GM18505 (cell line): ENCODE data around the gene CEMIP.

Experiments
- ATAC-seq: cut with Tn5 transposase; IDR thresholded peaks from one replicate; pipeline ENCODE4 v1.9.1; 2021; ENCODE audit not compliant: unreplicated experiment
- POLR2A ChIP-seq: IDR thresholded peaks from 4 replicates; pipeline ENCODE4 v1.6.1; 2011; ENCODE audit warnings: borderline replicate concordance; ENCODE audit not compliant: insufficient read depth, insufficient read length; ENCODE audit errors: extremely low read depth

The CEMIP gene

DNA sequence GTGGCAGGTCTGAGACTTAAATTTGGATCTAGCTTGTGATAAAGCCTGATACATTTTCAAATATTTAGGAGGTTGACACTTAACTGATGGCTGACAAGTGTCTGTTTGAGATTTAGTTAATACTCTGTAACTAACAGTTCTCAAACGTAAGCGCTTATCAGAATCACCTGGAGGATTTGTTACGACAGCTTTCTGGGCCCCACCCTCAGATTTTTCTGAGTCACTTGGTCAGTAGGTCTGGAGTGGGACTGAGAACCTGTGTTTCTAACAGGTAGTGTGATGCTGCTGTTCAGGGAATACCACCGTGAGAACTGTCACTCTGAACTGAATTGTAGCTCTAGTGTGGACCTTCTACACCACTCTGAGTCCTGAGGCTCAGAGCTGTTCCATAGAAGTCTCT is 85.5 kb downstream of the CEMIP start:
- no peak for TF ChIP-seq POLR2A

DNA sequence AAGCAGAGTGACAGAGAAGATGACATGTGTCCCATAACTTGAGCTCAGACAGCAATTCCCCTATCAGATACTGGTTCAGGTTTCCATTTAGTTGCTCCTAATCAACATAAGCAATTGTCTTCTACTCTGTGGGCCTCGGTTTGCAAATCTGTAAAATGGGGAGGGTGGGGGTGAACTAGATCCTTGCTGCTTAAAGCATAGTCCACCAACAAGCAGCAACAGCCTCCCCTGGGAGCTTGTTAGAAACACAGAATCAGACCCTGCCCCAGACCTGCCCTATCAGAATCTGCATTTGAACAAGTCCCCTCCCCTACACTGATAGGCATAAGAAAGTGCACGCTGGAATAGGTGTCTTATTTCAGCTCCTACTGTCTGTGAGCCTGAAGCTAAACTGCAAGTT is 87.8 kb downstream of the CEMIP start:
- no peak for ATAC-seq
- TF ChIP-seq POLR2A: no peak

More for the DNA sequence above, 85.5 kb downstream of the CEMIP start:
- ATAC-seq: no peak

DNA sequence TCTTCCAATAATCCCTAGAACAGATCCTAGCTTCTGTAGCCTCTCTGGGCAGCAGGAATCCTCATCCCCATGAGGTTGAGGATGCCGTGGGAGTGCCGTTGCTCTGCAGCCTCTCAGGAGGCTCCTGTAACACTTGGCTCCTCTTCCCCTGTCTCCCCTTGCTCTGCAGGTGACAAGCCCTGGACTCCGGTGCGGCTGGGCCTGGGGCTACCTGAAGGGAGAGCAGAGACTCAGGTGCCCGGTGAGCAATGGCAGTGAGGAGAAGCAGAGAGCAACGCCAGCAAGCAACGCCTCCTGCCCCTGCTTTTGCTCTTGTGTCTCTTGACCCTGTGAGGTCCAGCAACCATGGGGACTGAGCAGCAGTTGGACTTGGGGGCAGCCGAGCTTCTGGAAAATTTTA is 91.2 kb downstream of the CEMIP start:
- TF ChIP-seq POLR2A: no peak
- ATAC-seq: no peak

DNA sequence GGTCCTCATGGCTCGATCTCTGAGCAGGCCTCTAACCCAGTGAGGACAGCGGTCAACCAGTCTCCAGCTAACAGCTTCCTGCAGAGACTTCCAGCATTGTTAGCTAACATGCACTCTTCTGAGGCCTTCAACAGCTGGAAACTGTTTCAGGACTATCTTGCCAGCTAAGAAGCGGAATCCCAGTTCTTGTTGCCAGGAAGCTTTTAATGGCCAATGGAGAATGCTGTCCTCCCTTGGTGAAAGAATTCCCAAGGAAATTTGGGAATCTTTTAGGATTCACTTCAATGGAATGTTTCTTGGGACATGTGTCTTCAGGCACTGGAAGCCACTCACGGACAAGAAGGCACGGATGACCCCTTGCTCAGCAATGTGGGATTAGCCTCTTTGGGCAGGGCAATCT is 91.7 kb downstream of the CEMIP start:
- TF ChIP-seq POLR2A: no peak
- no peak for ATAC-seq

DNA sequence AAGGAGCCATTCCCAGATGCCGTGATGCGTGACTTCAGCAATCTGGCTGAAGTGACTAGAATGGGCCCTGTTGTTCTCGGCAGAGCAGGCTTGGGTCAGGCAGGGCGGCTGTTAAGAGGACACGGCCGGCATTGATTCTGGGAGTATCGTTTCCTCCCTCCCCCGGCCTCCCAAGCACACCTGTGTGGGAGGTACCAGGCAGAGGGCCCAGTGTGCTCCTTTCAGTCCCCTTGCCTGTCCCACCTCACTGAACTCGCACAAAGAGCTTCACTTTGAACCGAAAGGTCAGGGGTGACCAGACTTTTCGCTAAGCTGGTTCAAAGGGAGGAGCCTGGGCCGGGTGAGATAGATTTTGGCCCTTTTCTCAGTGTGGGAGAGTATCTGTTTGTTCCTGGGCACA is 92.7 kb downstream of the CEMIP start:
- no peak for ATAC-seq
- no peak for TF ChIP-seq POLR2A

DNA sequence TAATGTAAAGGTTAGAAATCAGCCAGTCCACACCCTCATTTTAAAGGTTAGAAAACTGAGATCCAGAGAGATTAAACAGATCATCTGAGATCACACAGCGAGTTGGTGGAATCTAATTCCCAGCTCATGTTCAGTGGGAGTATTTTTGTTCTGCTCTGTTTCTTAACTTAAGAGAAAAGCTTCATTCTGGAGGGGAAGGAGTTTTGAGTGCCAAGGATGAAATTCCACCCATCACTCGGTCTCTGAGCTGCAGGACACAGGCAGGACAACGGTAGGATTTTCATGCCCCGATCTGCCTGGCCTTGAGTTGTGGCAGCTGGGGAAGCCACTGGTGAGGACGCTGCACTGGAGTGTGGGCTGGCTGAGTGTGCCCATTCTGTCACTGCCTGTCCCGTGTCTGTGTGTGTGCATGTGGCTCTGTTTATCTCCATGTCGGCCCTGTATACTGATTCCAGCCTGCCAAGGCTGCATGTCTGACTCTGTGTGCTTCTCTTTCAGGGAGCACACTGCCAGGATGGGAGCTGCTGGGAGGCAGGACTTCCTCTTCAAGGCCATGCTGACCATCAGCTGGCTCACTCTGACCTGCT is 94.3 kb downstream of the CEMIP start:
- no peak for TF ChIP-seq POLR2A
- no peak for ATAC-seq

DNA sequence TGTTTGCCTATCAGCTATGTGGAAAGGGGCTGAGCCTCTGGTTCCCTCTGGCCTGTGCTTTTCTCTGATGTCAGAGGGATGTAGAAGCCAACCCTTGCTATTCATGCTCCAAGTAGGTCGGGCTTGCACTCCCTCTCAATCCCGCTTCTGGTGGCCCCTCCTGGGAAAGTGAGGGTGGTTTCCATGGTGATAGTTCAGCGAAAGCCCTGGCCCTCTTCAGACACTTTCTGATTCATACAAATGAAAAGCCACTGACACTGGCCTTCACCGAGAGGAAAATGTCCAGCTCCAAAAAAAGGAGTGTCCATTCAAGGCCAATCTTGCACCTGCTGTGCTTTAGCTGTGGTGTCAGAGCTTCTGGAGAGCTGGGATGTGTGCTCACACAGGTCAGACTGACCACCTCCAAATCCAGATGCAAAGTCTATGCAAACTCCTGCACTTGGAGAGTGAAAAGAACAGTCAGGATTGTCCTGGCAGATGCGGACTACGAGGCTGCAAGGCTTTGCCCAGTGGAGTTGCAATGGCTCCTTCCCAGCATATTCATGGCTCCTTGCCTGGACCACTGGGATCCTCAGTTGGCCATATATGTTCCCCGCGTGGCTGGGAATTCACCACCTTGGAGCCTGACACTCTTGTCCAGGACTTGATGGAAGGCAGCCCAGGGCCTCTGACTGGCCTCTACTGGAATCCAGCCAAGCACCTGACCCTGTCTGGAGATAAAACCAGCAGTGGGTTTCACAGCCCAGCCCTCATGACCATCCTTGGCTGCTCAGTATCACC is 96.6 kb downstream of the CEMIP start:
- no peak for TF ChIP-seq POLR2A
- ATAC-seq: no peak

DNA sequence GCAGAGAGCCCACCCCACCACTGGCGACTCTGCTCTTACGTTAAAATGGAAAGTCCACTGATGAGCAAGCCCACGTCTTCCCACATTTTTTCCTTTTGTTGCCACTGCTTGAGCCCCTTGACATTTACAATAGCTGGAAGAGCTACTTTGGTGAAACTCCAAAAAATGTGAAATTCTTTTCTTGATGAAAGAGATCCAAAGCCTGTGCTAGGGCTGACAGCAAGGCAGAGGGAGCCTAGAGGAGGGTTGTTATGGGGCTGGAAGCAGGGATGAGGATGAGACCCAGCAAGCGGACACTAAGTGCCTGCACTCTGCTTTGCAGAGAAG is 97.1 kb downstream of the CEMIP start:
- TF ChIP-seq POLR2A: no peak
- no peak for ATAC-seq

DNA sequence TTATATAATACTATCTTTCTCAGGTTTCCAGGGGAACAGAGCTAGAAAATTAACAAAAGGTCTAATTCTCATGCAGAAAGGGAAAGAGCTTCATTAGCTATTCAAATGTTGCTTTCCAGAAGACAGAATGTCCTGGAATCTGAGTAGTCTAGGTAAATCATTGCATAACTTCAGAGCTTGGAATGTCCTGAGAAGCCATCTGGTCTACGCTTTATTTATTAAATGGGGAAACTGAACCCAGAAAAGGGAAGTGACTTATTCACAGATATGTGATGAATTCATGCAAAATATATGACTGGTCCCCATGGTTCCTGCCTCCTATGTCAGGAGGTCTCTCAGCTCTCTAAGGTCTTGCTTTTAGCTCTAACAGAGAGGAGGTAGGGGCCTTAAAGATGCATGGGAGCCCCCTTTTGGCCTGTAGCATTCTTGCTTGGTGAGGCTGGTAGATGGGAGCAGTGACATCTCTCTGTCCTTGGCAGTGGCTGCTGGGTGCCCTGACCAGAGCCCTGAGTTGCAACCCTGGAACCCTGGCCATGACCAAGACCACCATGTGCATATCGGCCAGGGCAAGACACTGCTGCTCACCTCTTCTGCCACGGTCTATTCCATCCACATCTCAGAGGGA is 99.2 kb downstream of the CEMIP start:
- TF ChIP-seq POLR2A: no peak
- ATAC-seq: no peak

DNA sequence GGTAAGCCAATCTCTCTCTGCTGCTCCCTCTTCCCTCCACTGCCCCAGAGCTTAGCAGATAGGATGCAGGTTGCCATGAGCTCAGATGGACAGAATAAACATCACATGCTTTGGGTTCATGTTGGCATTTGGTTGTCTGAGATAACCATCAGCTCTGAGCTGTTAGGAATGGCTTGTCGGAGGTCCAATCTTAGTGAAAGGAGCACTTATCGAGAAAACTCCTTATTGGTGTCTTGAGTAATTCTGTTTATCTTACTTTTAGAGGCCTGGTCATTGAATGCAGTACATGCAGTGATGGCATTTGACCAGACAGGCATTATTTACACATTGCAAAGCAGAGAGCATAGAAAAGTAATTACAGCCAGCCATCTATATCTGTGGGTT is 99.7 kb downstream of the CEMIP start:
- TF ChIP-seq POLR2A: no peak
- ATAC-seq: no peak

DNA sequence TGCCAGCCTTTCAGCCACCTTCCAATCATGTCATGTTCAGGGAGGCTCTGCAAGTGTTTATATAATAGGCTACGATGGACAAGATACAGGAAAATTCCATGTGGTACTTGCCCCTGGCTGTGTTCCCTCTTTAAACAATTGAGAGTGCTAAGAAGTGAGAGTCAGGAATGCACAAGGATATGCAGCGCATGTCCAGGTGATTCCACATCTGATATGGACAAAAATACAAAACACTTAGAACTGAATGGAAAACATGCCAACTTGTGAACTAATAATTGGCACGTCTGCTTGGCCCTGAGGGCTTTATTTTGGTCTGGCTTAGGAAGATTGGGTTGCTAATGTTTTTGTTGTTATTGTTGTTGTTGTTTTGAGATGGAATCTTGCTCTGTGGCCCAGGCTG is 100.9 kb downstream of the CEMIP start:
- no peak for TF ChIP-seq POLR2A

DNA sequence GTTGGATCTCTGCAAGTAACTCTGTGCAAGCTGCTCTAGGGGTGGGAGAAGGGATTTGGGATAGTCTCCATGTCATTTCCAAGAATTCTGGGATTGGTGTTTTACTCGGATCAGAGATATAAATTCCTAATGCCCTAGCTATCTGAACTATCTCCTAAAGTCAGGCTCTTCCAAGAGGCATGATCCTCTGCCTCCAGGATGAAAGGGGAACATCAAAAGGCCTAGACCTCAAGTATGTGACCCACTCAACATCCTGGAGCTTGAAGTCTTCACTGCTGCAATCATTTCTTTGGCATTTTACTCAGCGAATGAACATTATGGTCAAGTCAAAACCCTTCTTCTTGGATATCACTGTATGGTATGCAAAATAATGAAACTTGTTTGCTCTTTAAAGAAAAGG is 104.5 kb downstream of the CEMIP start:
- no peak for ATAC-seq
- no peak for TF ChIP-seq POLR2A

More for the DNA sequence above, 100.9 kb downstream of the CEMIP start:
- ATAC-seq: no peak

DNA sequence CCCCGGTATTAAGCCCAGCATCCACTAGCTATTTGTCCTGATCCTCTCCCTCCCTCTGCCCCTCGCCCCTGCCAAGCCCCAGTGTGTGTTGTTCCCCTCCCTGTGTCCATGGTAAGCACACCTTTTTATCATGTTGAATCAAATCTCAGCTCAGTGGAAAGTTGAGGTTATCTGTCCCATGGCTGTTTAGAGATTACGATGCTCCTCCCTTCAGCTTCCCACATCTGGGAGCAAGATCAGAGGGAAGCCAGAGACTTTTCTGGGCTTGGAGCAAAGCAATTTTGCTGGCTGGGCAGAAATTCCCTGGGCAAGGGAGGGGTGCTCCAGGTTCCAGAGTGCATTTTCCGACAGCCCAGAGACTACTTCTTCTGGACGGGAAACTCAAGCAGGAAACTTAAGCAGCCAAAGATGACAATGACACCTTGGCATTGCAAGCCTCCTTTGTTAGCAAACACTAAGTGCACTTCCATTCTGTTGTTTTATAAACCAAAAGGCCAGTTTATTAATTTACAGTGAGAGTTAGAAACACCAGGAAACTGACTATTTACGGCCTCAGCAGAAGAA is 105.9 kb downstream of the CEMIP start:
- no peak for TF ChIP-seq POLR2A
- ATAC-seq: no peak

DNA sequence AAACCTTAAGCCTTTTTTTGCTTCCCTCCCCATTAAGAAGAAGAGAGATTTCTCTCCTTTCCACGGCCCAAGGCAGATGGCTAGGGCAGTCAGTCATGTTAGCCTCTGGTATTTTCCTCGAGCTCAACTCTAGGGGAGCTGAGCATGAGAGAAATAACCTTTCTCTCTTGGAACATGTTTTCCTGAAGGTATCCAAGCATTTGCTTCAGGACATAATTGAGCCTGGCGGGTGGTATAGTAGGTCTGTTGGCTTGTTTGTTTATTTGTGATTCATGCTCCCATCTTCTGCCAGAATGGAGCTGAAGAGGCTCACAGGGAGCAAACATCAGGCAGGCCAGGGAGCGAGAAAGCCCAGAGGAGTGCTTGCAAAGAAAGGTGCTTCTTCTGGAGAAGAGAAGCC is 108.0 kb downstream of the CEMIP start:
- no peak for ATAC-seq
- TF ChIP-seq POLR2A: no peak
